ENCODE measurements around the gene ZSWIM8.

ZSWIM8 gene

DNA sequence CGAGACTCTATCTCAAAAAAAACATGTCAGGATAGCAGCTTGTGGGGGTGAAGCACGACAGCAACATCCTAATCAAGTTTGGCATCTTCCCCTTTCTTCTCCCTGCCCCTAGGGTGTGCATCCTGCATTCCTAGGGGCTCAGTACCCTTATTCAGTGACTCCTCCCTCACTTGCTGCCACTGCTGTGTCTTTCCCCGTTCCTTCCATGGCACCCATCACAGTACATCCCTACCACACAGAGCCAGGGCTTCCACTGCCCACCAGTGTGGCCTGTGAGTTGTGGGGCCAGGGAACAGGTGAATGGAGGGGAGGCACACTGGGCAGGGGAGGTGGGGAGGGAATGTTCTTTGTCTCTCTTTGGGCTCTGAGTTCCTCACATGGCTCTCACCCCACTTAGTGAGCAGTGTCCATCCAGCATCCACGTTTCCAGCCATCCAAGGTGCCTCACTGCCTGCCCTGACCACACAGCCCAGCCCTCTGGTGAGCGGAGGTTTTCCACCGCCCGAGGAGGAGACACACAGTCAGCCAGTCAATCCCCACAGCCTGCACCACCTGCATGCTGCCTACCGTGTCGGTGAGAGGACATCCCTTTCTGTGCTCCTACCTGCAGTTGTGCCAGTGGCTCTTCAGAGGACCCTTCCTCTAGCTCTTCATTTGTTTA lies 14.6 kb downstream of the ZSWIM8 start:
- WGBS (ENCODE audit: insufficient coverage), result 86% methylated on average over 7 of the region's 9 CpGs
- Histone ChIP-seq H3K4me3 (ENCODE audit: control insufficient read depth in 1 of 7, extremely low read depth in 1 of 7, insufficient read depth in 4 of 7, low read depth in 2 of 7, low read length in 6 of 7) (no peak overlapping the region), H3K27ac (ENCODE audit: insufficient read depth in 1 of 2, low read depth in 1 of 2, low read length in 2 of 2, poor library complexity in 1 of 2, severe bottlenecking in 2 of 2) (no peak overlapping the region), H3K36me3 (ENCODE audit: control insufficient read depth in 4 of 4, insufficient read depth in 4 of 4, low read length in 3 of 4) (peaks cover 21 to 86% (median 70%) of the 10 kb centered on the region in 4 experiments), H3K27me3 (replicated peaks in 2 of 5; ENCODE audit: control insufficient read depth in 4 of 5, insufficient read depth in 5 of 5, low read length in 4 of 5) (no peaks in the 10 kb centered on the region), H3K4me1 (ENCODE audit: control extremely low read depth in 1 of 4, control insufficient read depth in 4 of 4, insufficient read depth in 4 of 4, low read length in 3 of 4) (no peaks in the 10 kb centered on the region), H3K9me3 (ENCODE audit: control extremely low read depth in 1 of 5, control insufficient read depth in 4 of 5, insufficient read depth in 2 of 5, low read depth in 1 of 5, low read length in 4 of 5) (no peaks in the 10 kb centered on the region)
- ChIA-PET POLR2A (interaction anchor here (2.0 kb wide), 1 partner anchor 9 kb away, joined by 7 read pairs; no protein-coding TSS in a partner anchor), CTCF (interaction anchor here (1.5 to 1.6 kb wide), 3 partner anchors 9 to 19 kb away, joined by 3 to 5 read pairs (median 3); no protein-coding TSS in a partner anchor)
- DNase-seq, result no peak

DNA sequence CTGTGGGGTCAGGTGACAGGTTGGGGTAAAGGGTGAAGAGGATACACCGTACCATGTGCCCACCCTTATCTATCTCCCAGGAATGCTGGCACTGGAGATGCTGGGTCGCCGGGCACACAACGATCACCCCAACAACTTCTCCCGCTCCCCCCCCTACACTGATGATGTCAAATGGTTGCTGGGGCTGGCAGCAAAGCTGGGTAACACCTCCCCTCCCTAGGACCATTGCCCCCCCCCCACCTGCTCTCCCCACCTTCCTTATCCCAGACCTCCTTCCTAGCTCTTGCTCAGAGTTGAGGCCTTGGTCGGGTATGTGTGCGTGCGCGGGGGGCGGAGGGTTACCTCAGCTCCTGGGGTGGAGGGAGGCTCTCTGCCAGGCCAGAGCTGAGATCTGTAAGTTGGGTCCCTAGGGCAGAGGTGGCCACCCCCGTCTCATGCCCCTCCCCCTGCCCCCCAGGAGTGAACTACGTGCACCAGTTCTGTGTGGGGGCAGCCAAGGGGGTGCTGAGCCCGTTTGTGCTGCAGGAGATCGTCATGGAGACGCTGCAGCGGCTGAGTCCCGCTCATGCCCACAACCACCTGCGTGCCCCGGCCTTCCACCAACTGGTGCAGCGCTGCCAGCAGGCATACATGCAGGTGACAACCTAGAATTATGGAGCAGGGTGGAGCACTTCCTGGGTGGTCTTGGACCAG lies 15.3 kb downstream of the ZSWIM8 start:
- Histone ChIP-seq H3K27ac (ENCODE audit: insufficient read depth in 1 of 2, low read depth in 1 of 2, low read length in 2 of 2, poor library complexity in 1 of 2, severe bottlenecking in 2 of 2) (no peak overlapping the region), H3K36me3 (ENCODE audit: control insufficient read depth in 4 of 4, insufficient read depth in 4 of 4, low read length in 3 of 4) (peaks cover 18 to 84% (median 68%) of the 10 kb centered on the region in 4 experiments), H3K4me3 (ENCODE audit: control insufficient read depth in 1 of 7, extremely low read depth in 1 of 7, insufficient read depth in 4 of 7, low read depth in 2 of 7, low read length in 6 of 7) (no peak overlapping the region), H3K9me3 (ENCODE audit: control extremely low read depth in 1 of 5, control insufficient read depth in 4 of 5, insufficient read depth in 2 of 5, low read depth in 1 of 5, low read length in 4 of 5) (no peaks in the 10 kb centered on the region), H3K4me1 (ENCODE audit: control extremely low read depth in 1 of 4, control insufficient read depth in 4 of 4, insufficient read depth in 4 of 4, low read length in 3 of 4) (no peaks in the 10 kb centered on the region), H3K27me3 (replicated peaks in 2 of 5; ENCODE audit: control insufficient read depth in 4 of 5, insufficient read depth in 5 of 5, low read length in 4 of 5) (no peaks in the 10 kb centered on the region)
- DNase-seq, result no peak
- CTCF ChIA-PET, result interaction anchor here (1.5 kb wide), 2 partner anchors 8 to 12 kb away, joined by 3 to 5 read pairs; no protein-coding TSS in a partner anchor
- WGBS (ENCODE audit: insufficient coverage), result 89% methylated on average over 11 of the region's 20 CpGs
- POLR2A ChIA-PET, result interaction anchor here (1.1 to 1.8 kb wide), 2 partner anchors 14 to 15 kb away, joined by 3 to 4 read pairs; no protein-coding TSS in a partner anchor

DNA sequence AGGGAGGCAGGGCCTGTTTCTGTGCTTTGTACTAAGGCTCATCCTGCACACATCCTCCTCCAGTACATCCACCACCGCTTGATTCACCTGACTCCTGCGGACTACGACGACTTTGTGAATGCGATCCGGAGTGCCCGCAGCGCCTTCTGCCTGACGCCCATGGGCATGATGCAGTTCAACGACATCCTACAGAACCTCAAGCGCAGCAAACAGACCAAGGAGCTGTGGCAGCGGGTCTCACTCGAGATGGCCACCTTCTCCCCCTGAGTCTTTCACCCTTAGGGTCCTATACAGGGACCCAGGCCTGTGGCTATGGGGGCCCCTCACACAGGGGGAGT lies 15.8 kb downstream of the ZSWIM8 start:
- Histone ChIP-seq H3K4me3 (ENCODE audit: control insufficient read depth in 1 of 7, extremely low read depth in 1 of 7, insufficient read depth in 4 of 7, low read depth in 2 of 7, low read length in 6 of 7) (no peak overlapping the region), H3K27ac (ENCODE audit: insufficient read depth in 1 of 2, low read depth in 1 of 2, low read length in 2 of 2, poor library complexity in 1 of 2, severe bottlenecking in 2 of 2) (no peak overlapping the region), H3K27me3 (replicated peaks in 2 of 5; ENCODE audit: control insufficient read depth in 4 of 5, insufficient read depth in 5 of 5, low read length in 4 of 5) (no peaks in the 10 kb centered on the region), H3K36me3 (ENCODE audit: control insufficient read depth in 4 of 4, insufficient read depth in 4 of 4, low read length in 3 of 4) (peaks cover 21 to 89% (median 71%) of the 10 kb centered on the region in 4 experiments), H3K9me3 (ENCODE audit: control extremely low read depth in 1 of 5, control insufficient read depth in 4 of 5, insufficient read depth in 2 of 5, low read depth in 1 of 5, low read length in 4 of 5) (no peaks in the 10 kb centered on the region), H3K4me1 (ENCODE audit: control extremely low read depth in 1 of 4, control insufficient read depth in 4 of 4, insufficient read depth in 4 of 4, low read length in 3 of 4) (no peaks in the 10 kb centered on the region)
- 97% methylated on average over 11 of the region's 13 CpGs for WGBS (ENCODE audit: insufficient coverage)
- CTCF ChIA-PET, result interaction anchor here (1.3 to 1.5 kb wide), 2 partner anchors 9 to 13 kb away, joined by 3 to 5 read pairs; no protein-coding TSS in a partner anchor
- POLR2A ChIA-PET, result interaction anchor here (1.1 to 1.8 kb wide), 2 partner anchors 15 kb away, joined by 3 to 4 read pairs; no protein-coding TSS in a partner anchor
- DNase-seq, result no peak

DNA sequence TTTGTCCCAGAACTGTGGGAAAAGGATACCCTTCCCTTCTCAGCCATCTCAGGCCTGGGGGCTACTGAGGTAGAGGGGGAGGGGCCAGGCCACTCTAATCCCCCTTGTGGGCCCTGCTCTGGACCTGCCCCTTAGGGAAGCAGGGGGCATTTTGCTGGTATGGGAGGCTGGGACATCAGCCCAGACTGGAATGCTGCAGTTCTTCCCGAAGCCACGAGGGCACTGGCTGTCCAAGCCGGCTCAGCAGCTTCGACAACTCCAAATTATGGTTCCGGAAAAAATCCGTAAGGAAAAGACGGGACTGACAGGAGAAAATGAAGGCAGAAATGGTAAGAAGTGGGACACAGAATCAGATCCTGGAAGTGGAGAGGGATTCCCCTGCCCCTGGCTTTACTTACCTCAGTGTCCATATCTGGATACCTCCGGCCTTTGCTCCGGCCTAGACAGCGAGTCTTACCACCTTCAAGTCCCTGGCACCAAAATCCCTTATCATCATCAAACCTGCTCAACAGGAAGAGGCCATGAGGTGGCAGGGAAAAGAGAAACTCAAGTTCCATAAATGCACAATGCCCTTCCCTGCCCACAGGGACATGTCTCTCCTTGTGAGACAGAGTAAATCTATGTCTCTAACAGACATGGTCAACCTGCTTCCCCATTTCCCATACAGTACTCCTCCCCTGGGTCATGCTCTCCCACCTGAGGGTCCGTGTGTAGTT lies 17.0 kb downstream of the ZSWIM8 start:
- Histone ChIP-seq H3K9me3 (ENCODE audit: control extremely low read depth in 1 of 5, control insufficient read depth in 4 of 5, insufficient read depth in 2 of 5, low read depth in 1 of 5, low read length in 4 of 5) (no peaks in the 10 kb centered on the region), H3K27me3 (replicated peaks in 2 of 5; ENCODE audit: control insufficient read depth in 4 of 5, insufficient read depth in 5 of 5, low read length in 4 of 5) (no peaks in the 10 kb centered on the region), H3K4me3 (ENCODE audit: control insufficient read depth in 1 of 7, extremely low read depth in 1 of 7, insufficient read depth in 4 of 7, low read depth in 2 of 7, low read length in 6 of 7) (no peak overlapping the region), H3K27ac (ENCODE audit: insufficient read depth in 1 of 2, low read depth in 1 of 2, low read length in 2 of 2, poor library complexity in 1 of 2, severe bottlenecking in 2 of 2) (no peak overlapping the region), H3K4me1 (ENCODE audit: control extremely low read depth in 1 of 4, control insufficient read depth in 4 of 4, insufficient read depth in 4 of 4, low read length in 3 of 4) (no peaks in the 10 kb centered on the region), H3K36me3 (ENCODE audit: control insufficient read depth in 4 of 4, insufficient read depth in 4 of 4, low read length in 3 of 4) (peaks cover 29 to 89% (median 71%) of the 10 kb centered on the region in 4 experiments)
- ChIA-PET CTCF (interaction anchor here (1.3 kb wide), 1 partner anchor 8 kb away, joined by 3 read pairs; no protein-coding TSS in a partner anchor), POLR2A (interaction anchor here (1.8 kb wide), 1 partner anchor 16 kb away, joined by 3 read pairs; no protein-coding TSS in a partner anchor)
- WGBS (ENCODE audit: insufficient coverage), result 94% methylated on average over 7 of the region's 11 CpGs
- DNase-seq, result no peak

DNA sequence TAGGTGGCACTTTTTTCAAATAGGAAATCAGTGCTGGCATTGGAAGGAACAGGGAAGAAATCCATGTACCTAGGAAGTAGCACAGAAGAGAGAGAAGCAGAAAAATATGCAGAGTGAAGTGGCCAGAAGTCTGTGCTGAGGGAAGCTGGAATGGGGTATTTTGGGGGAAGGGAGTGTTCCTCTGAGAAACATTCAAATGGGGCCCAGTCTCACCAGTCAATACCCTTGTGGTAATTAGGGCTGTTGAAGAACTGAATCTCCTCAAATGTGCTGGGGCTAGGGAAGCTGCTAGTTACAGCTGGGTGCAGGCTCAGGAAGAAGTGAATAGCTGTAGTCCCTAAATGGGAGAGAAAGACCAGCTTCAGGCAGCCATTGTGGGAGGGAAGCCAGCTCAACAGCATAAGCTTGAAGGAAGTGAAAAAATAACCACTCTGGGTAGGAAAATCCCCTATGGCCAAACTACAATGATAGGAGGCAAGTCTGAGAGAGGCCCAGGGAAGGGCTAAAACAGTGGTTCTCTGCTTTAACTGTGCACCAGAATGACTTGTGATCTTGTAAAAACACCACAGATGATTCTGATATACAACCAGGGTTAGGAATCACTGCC lies 18.4 kb downstream of the ZSWIM8 start:
- peaks cover 29 to 88% (median 75%) of the 10 kb centered on the region in 4 experiments for H3K36me3 ChIP-seq (ENCODE audit: control insufficient read depth in 4 of 4, insufficient read depth in 4 of 4, low read length in 3 of 4)

DNA sequence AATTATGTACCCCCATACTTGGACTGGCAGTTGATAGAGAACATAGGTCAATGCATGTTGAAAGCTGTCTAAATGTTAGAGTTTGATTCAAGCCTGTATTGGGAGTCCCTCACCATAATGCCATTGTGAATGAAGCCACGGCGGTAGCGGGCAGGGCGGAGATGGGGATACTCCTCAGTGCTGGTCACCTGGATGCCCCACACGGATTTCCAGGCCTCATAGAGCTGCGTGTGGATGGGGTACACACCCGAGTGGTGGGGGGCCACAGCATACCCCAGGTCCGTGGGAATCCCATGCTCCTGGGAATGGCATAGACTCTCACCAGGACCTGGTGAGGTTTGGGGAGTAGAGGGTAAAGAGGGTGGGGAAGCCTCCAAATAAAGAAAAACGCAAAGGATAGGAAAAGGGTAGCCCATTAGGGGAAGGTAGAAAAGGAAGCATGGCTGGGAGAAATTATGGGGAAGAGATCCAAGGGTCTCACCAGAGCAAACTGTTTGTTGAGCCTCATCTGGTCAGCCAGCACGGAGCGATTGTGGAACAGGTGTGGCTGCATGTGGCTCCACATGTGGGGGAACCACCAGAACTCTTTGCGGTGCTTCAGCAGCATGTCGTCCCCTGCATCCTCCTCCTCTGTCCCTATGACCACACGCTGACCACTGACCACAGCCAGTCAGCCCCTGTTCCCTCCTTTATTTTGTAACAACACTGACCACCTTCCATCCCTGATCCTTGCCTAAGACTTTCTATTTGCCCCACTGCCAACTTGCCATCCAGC lies 21.0 kb downstream of the ZSWIM8 start:
- Histone ChIP-seq H3K36me3 (ENCODE audit: control insufficient read depth in 4 of 4, insufficient read depth in 4 of 4, low read length in 3 of 4) (peaks cover 27 to 69% (median 60%) of the 10 kb centered on the region in 4 experiments), H3K4me1 (ENCODE audit: control extremely low read depth in 1 of 4, control insufficient read depth in 4 of 4, insufficient read depth in 4 of 4, low read length in 3 of 4) (peaks cover 0 to 6% (median 4%) of the 10 kb centered on the region in 4 experiments), H3K9me3 (ENCODE audit: control extremely low read depth in 1 of 5, control insufficient read depth in 4 of 5, insufficient read depth in 2 of 5, low read depth in 1 of 5, low read length in 4 of 5) (no peaks in the 10 kb centered on the region), H3K4me3 (ENCODE audit: control insufficient read depth in 1 of 7, extremely low read depth in 1 of 7, insufficient read depth in 4 of 7, low read depth in 2 of 7, low read length in 6 of 7) (no peak overlapping the region), H3K27me3 (replicated peaks in 2 of 5; ENCODE audit: control insufficient read depth in 4 of 5, insufficient read depth in 5 of 5, low read length in 4 of 5) (no peaks in the 10 kb centered on the region), H3K27ac (ENCODE audit: insufficient read depth in 1 of 2, low read depth in 1 of 2, low read length in 2 of 2, poor library complexity in 1 of 2, severe bottlenecking in 2 of 2) (no peak overlapping the region)
- POLR2A ChIA-PET, result interaction anchor here (1.0 kb wide), 1 partner anchor 11 kb away, joined by 4 read pairs; no protein-coding TSS in a partner anchor
- WGBS (ENCODE audit: insufficient coverage), result 100% methylated on average over 11 of the region's 14 CpGs
- no peak for DNase-seq
- CTCF ChIA-PET, result interaction anchor here (1.0 to 3.0 kb wide), 6 partner anchors 8 to 40 kb away, joined by 3 to 11 read pairs (median 4); no protein-coding TSS in a partner anchor

More for the DNA sequence above, 18.4 kb downstream of the ZSWIM8 start:
- Histone ChIP-seq H3K27me3 (replicated peaks in 2 of 5; ENCODE audit: control insufficient read depth in 4 of 5, insufficient read depth in 5 of 5, low read length in 4 of 5) (no peaks in the 10 kb centered on the region), H3K27ac (ENCODE audit: insufficient read depth in 1 of 2, low read depth in 1 of 2, low read length in 2 of 2, poor library complexity in 1 of 2, severe bottlenecking in 2 of 2) (peak overlapping the region in 1 of 2 experiments; percentile 23), H3K9me3 (ENCODE audit: control extremely low read depth in 1 of 5, control insufficient read depth in 4 of 5, insufficient read depth in 2 of 5, low read depth in 1 of 5, low read length in 4 of 5) (no peaks in the 10 kb centered on the region), H3K4me3 (ENCODE audit: control insufficient read depth in 1 of 7, extremely low read depth in 1 of 7, insufficient read depth in 4 of 7, low read depth in 2 of 7, low read length in 6 of 7) (no peak overlapping the region), H3K4me1 (ENCODE audit: control extremely low read depth in 1 of 4, control insufficient read depth in 4 of 4, insufficient read depth in 4 of 4, low read length in 3 of 4) (no peaks in the 10 kb centered on the region)
- ChIA-PET CTCF (interaction anchor here (0.6 to 1.5 kb wide), 2 partner anchors 11 to 277 kb away, joined by 3 to 4 read pairs; no protein-coding TSS in a partner anchor), POLR2A (no interaction called here)
- no peak for DNase-seq
